ENCODE measurements around the gene SERINC5.
"Not testable (repeated sequence)": the region's sequence is repeated elsewhere in the genome, so short reads cannot be mapped to it uniquely, and the experiment has no call there.

SERINC5 gene

DNA sequence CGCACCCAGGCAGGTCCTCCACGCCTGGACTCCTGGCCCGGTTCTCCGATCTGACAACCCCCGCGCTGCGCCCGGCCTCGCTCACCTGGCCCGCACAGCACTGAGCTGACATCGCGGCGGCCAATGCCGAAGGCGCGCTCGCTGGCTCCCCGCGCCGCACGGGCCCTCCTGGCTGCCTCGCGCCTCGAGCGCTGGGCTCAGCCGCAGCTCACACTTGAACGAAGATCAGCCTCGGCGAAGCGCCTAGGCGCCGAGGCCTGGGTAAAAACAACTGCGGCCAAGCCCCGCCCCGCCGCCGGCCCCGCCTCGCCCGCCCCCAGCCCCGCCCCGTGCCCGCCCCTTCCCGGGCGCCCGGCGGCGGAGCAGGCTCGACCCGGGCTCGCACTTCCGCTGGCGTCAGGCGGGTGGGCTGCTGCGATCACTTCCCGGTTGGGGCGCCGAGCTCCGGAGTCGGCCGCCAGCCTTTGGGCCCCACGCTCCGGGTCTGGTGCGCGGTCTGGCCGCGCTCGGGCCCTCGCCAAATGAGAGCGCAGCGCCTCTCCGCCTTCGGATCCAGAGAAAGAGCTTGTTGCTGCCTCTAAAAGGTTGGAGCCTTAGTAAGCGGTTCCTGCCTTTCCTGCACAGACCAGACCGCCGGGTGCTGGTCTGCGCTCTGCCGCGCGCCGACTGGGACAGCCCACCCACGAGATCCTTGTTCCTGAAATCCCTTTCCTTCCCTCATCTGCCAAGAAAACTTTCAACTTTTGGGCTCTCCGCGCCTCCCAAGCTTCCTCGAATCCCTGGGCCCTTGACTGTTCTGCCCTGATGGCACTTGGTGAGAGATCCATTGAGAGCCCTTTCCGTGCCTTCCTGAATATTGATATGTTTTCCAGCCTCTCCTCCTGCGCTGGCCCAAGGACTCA lies at the start of gene SERINC5:
Gene SERINC5, minus strand, starts transcription at position 238 of the 902 bp plus-strand sequence. Its CDS starts 126 bp downstream, at position 112.
- peak; percentile 68 for DNase-seq (ENCODE audit: low read depth)
- H3K4me3 ChIP-seq (ENCODE audit: control insufficient read depth, low read depth, low read length) = peak within 1 kb of the TSS; percentile 80
- TF ChIP-seq, protein P1, sequence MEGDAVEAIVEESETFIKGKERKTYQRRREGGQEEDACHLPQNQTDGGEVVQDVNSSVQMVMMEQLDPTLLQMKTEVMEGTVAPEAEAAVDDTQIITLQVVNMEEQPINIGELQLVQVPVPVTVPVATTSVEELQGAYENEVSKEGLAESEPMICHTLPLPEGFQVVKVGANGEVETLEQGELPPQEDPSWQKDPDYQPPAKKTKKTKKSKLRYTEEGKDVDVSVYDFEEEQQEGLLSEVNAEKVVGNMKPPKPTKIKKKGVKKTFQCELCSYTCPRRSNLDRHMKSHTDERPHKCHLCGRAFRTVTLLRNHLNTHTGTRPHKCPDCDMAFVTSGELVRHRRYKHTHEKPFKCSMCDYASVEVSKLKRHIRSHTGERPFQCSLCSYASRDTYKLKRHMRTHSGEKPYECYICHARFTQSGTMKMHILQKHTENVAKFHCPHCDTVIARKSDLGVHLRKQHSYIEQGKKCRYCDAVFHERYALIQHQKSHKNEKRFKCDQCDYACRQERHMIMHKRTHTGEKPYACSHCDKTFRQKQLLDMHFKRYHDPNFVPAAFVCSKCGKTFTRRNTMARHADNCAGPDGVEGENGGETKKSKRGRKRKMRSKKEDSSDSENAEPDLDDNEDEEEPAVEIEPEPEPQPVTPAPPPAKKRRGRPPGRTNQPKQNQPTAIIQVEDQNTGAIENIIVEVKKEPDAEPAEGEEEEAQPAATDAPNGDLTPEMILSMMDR (conservative IDR thresholded peaks at IDR 0.05; ENCODE audit: control insufficient read depth, insufficient read depth, low read depth, low read length) = no peak

DNA sequence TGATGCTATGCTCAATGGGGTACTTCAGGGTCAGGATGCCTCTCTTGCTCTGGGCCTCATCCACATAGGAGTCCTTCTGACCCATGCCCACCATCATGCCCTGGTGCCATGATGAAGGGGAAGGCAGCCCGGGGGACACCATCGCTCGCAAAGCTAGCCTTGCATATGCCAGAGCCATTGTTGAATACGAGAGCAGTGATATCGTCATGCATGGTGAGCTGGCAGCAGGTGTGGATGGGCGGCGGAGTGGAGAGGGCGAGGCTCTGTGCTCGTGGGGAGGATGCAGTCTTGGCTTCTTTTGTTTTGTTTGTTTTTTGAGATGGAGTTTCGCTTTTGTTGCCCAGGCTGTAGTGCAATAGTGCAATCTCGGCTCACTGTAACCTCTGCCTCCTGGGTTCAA lies 46.8 kb upstream of the SERINC5 start:
- TF ChIP-seq, protein P1 (conservative IDR thresholded peaks at IDR 0.05; ENCODE audit: control insufficient read depth, insufficient read depth, low read depth, low read length) = no peak
- DNase-seq (ENCODE audit: low read depth) = no peak
- H3K4me3 ChIP-seq (ENCODE audit: control insufficient read depth, low read depth, low read length) = no peak overlapping the region

DNA sequence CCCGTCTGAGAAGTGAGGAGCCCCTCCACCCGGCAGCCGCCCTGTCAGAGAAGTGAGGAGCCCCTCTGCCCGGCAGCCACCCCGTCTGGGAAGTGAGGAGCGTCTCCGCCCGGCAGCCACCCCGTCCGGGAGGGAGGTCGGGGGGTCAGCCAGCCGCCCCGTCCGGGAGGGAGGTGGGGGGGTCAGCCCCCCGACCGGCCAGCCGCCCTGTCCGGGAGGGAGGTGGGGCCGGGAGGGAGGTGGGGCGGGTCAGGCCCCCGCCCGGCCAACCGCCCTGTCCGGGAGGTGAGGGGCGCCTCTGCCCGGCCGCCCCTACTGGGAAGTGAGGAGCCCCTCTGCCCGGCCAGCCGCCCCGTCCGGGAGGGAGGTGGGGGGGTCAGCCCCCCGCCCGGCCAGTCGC lies 45.5 kb upstream of the SERINC5 start:
- H3K4me3 ChIP-seq (ENCODE audit: control insufficient read depth, low read depth, low read length); DNase-seq (ENCODE audit: low read depth): not testable (repeated sequence)

DNA sequence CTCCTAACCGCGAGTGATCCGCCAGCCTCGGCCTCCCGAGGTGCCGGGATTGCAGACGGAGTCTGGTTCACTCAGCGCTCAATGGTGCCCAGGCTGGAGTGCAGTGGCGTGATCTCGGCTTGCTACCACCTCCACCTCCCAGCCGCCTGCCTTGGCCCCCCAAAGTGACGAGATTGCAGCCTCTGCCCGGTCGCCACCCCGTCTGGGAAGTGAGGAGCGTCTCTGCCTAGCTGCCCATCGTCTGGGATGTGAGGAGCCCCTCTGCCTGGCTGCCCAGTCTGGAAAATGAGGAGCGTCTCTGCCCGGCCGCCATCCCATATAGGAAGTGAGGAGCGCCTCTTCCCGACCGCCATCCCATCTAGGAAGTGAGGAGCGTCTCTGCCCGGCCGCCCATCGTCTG lies 44.9 kb upstream of the SERINC5 start:
- H3K4me3 ChIP-seq (ENCODE audit: control insufficient read depth, low read depth, low read length); DNase-seq (ENCODE audit: low read depth): not testable (repeated sequence)

DNA sequence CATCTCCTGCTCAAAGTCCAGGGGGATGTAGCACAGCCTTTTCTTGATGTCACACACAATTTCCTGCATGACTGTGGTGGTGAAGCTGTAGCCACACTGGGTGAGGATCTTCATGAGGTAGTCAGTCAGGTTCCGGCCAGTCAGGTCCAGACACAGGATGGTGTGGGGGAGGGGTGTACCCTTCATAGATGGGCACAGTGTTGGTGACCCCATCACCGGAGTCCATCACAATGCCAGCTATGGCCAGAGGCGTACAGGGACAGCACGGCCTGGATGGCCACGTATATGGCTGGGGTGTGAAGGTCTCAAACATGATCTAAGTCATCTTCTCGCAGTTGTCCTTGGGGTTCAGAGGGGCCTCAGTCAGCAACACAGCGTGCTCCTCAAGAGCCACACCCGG lies 44.3 kb upstream of the SERINC5 start:
- H3K4me3 ChIP-seq (ENCODE audit: control insufficient read depth, low read depth, low read length) = no peak overlapping the region
- no peak for DNase-seq (ENCODE audit: low read depth)
- TF ChIP-seq, protein P1 (conservative IDR thresholded peaks at IDR 0.05; ENCODE audit: control insufficient read depth, insufficient read depth, low read depth, low read length) = no peak

DNA sequence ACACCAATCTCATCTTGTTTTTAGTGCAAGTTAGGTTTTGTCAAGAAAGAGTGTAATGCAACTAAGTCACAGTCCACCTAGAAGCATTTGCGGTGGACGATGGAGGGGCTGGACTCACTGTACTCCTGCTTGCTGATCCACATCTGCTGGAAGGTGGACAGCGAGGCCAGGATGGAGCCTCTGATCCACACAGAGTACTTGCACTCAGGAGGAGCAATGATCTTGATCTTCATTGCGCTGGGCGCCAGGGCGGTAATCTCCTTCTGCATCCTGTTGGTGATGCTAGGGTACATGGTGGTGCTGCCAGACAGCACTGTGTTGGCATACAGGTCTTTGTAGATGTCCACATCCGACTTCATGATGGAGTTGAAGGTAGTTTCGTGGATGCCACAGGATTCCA lies 43.8 kb upstream of the SERINC5 start:
- DNase-seq (ENCODE audit: low read depth) = no peak
- TF ChIP-seq, protein P1 (conservative IDR thresholded peaks at IDR 0.05; ENCODE audit: control insufficient read depth, insufficient read depth, low read depth, low read length) = no peak
- no peak overlapping the region for H3K4me3 ChIP-seq (ENCODE audit: control insufficient read depth, low read depth, low read length)

DNA sequence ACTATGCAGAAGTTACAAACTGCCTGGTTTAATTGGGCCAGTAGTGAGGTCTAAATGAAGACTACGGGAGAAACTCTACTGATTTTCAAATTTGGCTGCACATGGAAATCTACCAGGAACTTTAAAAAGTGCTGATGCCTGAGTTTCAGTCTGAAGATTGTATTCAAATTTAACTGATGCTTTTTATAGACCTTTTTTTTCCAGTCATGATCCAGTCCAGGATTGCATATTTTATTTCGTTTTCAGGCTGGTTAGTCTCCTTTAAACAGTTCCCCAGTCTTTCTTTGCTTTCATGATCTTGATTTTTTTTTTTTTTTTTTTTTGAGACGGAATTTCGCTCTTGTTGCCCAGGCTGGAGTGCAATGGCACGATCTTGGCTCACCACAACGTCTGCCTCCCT lies 40.3 kb upstream of the SERINC5 start:
- no peak for DNase-seq (ENCODE audit: low read depth)
- TF ChIP-seq, protein P1 (conservative IDR thresholded peaks at IDR 0.05; ENCODE audit: control insufficient read depth, insufficient read depth, low read depth, low read length) = no peak
- H3K4me3 ChIP-seq (ENCODE audit: control insufficient read depth, low read depth, low read length) = no peak overlapping the region

DNA sequence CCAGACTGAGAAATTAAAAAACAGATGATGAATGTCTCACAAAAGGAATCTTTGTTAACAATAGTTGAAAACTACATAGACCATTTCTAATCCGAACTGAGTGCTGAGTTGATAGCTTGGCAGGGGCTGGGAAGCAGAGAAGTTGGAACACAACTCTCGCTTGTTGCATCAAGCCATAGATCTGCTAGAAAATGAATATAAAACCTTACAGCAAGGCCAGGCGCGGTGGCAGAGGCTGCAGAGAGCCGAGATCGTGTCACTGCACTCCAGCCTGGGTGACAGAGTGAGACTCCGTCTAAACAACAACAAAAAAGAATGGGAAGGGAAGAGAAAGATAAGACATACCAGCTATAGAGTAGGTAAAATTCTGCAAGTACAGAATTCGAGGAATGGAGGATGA lies 35.9 kb upstream of the SERINC5 start:
- TF ChIP-seq, protein P1 (conservative IDR thresholded peaks at IDR 0.05; ENCODE audit: control insufficient read depth, insufficient read depth, low read depth, low read length) = no peak
- no peak for DNase-seq (ENCODE audit: low read depth)
- no peak overlapping the region for H3K4me3 ChIP-seq (ENCODE audit: control insufficient read depth, low read depth, low read length)
